ENCODE data around the gene ST8SIA6. TPM values are rescaled to one million over a fixed set of nuclear protein-coding genes. Genes with fewer than 3 reads are reported as not detected.

The ST8SIA6 gene
- total RNA-seq, 2 experiments from 2014 or later = 0.19 to 0.34 TPM

DNA sequence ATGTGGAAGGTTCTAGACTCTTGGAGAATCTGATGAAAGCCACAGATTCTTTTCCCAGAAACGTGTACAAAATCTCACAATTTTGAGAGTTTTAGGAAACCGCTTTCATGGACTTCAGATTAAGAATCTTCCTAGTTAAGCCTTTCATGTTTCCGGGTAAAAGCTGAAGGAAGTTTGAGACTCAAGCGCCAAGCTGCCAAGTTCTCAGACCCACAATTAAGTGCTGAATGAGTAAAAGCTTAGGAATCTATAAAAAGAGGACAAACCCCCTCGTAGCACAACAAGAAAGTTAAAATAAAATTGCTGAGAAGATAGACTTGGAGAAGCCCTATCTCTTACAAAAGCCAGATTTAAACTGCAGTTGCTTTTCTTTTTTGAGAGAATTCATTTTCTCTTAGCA lies 99.6 kb downstream of the ST8SIA6 start:
- TF ChIP-seq, protein P1, sequence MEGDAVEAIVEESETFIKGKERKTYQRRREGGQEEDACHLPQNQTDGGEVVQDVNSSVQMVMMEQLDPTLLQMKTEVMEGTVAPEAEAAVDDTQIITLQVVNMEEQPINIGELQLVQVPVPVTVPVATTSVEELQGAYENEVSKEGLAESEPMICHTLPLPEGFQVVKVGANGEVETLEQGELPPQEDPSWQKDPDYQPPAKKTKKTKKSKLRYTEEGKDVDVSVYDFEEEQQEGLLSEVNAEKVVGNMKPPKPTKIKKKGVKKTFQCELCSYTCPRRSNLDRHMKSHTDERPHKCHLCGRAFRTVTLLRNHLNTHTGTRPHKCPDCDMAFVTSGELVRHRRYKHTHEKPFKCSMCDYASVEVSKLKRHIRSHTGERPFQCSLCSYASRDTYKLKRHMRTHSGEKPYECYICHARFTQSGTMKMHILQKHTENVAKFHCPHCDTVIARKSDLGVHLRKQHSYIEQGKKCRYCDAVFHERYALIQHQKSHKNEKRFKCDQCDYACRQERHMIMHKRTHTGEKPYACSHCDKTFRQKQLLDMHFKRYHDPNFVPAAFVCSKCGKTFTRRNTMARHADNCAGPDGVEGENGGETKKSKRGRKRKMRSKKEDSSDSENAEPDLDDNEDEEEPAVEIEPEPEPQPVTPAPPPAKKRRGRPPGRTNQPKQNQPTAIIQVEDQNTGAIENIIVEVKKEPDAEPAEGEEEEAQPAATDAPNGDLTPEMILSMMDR (IDR thresholded peaks at IDR 0.05) = no peak
- Histone ChIP-seq H3K27ac (ENCODE audit: low read depth in 1 of 2, low read length in 2 of 2) (no peak overlapping the region), H3K9me3 (ENCODE audit: control insufficient read depth in 1 of 2, insufficient read depth in 1 of 2, low read length in 2 of 2) (no peaks in the 10 kb centered on the region), H3K4me1 (ENCODE audit: insufficient read depth, low read length) (no peaks in the 10 kb centered on the region), H3K36me3 (ENCODE audit: insufficient read depth, low read length) (no peaks in the 10 kb centered on the region), H3K4me3 (ENCODE audit: low read length) (no peak overlapping the region), H3K27me3 (ENCODE audit: control insufficient read depth in 1 of 2, insufficient read depth in 2 of 2, low read length in 2 of 2) (peaks cover 0 to 3% of the 10 kb centered on the region in 2 experiments)
- peaks cover 23% of the 10 kb centered on the region for H3K27me3 Mint-ChIP-seq
- CTCF ChIA-PET = interaction anchor here (0.9 to 1.3 kb wide), 2 partner anchors 9 to 25 kb away, joined by 3 read pairs; no protein-coding TSS in a partner anchor
- POLR2A ChIA-PET = no interaction called here
- H3K4me3 Mint-ChIP-seq = no peak overlapping the region
- DNase-seq (no peak), ATAC-seq (ENCODE audit: poor library complexity) (no peak)
- H3K27ac Mint-ChIP-seq = no peak overlapping the region
- H3K9me3 Mint-ChIP-seq = peaks cover 3% of the 10 kb centered on the region
- H3K4me1 Mint-ChIP-seq (ENCODE audit: low read depth) = no peaks in the 10 kb centered on the region
- intact Hi-C loops (cut with DNase I, micrococcal nuclease) = no loop called here
- H3K36me3 Mint-ChIP-seq (ENCODE audit: low read depth) = no peaks in the 10 kb centered on the region

DNA sequence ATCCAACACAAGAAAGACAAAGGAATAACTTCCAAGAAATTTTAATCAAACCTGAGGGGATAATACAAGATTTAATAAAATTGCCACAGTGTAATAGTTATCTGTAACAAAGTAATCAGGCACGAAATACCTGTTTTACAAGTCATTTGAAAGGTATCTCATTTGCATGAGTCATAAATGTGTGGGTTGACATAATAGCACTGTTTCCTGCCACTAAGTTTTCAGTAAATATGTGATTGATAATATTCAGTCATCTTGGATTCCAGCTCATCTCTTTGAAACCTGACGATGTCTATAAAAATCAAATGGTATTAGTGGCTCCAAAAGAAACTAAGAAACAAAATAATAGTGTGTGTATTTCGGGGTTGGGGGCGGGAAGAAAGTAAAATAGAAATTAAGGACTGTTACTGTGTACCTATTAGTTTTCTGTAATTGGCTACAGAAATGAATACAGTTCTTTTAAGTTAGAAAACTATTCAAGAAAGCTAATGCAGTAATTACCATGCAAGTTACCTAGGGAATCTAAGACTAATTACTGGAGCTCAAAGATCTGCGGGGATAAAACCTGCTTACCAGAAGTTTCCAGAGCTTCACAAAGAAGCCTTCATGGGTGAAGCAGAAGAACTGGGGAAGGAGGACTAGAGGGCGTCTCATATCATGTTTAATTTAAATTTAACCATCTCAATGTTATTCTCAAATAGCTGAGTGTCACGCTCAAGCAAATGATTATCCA lies 100.7 kb downstream of the ST8SIA6 start:
- Histone ChIP-seq H3K27ac (ENCODE audit: low read depth in 1 of 2, low read length in 2 of 2) (no peak overlapping the region), H3K9me3 (ENCODE audit: control insufficient read depth in 1 of 2, insufficient read depth in 1 of 2, low read length in 2 of 2) (no peaks in the 10 kb centered on the region), H3K4me1 (ENCODE audit: insufficient read depth, low read length) (no peaks in the 10 kb centered on the region), H3K4me3 (ENCODE audit: low read length) (no peak overlapping the region), H3K27me3 (ENCODE audit: control insufficient read depth in 1 of 2, insufficient read depth in 2 of 2, low read length in 2 of 2) (peaks cover 0 to 3% of the 10 kb centered on the region in 2 experiments), H3K36me3 (ENCODE audit: insufficient read depth, low read length) (no peaks in the 10 kb centered on the region)
- intact Hi-C loops (cut with DNase I, micrococcal nuclease) = no loop called here
- ATAC-seq (ENCODE audit: poor library complexity) = no peak
- Mint-ChIP-seq H3K27ac (no peak overlapping the region), H3K4me3 (no peak overlapping the region), H3K27me3 (peaks cover 25% of the 10 kb centered on the region), H3K36me3 (ENCODE audit: low read depth) (no peaks in the 10 kb centered on the region), H3K4me1 (ENCODE audit: low read depth) (no peaks in the 10 kb centered on the region), H3K9me3 (peaks cover 3% of the 10 kb centered on the region)
- ChIA-PET CTCF (no interaction called here), POLR2A (no interaction called here)
- DNase-seq = no peak
- TF ChIP-seq, protein P1 (IDR thresholded peaks at IDR 0.05) = no peak

DNA sequence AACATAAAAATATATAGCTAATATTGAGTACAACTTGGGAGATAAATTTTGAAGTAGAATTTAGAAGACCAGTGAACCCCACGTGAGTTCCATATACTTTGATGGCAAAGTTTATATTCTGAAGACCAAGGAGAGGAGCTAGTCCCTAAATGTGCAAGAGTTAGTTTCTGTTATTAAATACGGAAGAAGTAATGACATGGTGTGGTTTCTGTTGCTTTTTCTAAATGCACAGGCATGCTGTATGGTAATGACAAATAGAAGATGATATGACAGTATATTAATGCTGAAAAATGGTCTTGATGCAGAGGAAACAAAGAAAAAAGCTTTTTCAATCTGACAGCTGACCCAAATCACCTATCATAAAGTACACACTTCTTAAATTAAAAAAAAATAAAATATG lies 101.8 kb downstream of the ST8SIA6 start:
- ATAC-seq (ENCODE audit: poor library complexity) (no peak), DNase-seq (no peak)
- TF ChIP-seq, protein P1 (IDR thresholded peaks at IDR 0.05) = no peak
- Mint-ChIP-seq H3K4me1 (ENCODE audit: low read depth) (no peaks in the 10 kb centered on the region), H3K9me3 (peaks cover 3% of the 10 kb centered on the region), H3K4me3 (no peak overlapping the region), H3K27ac (no peak overlapping the region), H3K27me3 (peaks cover 20% of the 10 kb centered on the region), H3K36me3 (ENCODE audit: low read depth) (no peaks in the 10 kb centered on the region)
- H3K4me3 ChIP-seq (ENCODE audit: low read length) = no peak overlapping the region
- H3K9me3 ChIP-seq (ENCODE audit: control insufficient read depth in 1 of 2, insufficient read depth in 1 of 2, low read length in 2 of 2) = no peaks in the 10 kb centered on the region
- H3K27ac ChIP-seq (ENCODE audit: low read depth in 1 of 2, low read length in 2 of 2) = no peak overlapping the region
- H3K36me3 ChIP-seq (ENCODE audit: insufficient read depth, low read length) = no peaks in the 10 kb centered on the region
- CTCF ChIA-PET = interaction anchor here (1.5 kb wide), 1 partner anchor 10 kb away, joined by 6 read pairs; no protein-coding TSS in a partner anchor
- H3K4me1 ChIP-seq (ENCODE audit: insufficient read depth, low read length) = no peaks in the 10 kb centered on the region
- intact Hi-C loops (cut with DNase I, micrococcal nuclease) = no loop called here
- POLR2A ChIA-PET = no interaction called here
- peaks cover 0 to 3% of the 10 kb centered on the region in 2 experiments for H3K27me3 ChIP-seq (ENCODE audit: control insufficient read depth in 1 of 2, insufficient read depth in 2 of 2, low read length in 2 of 2)

Data from CD4-positive, alpha-beta T cell (primary cell).